GM23338 (cell line): Measurements from ENCODE around the gene STK39. TPM values are rescaled to one million over a fixed set of nuclear protein-coding genes. Genes with fewer than 3 reads are reported as not detected.

Experiments used
- ATAC-seq: fragments of 200-7000 bp; cut with Tn5 transposase; 3 replicates; pipeline ENCODE4 v1.9.1; 2020
- DNase-seq: peaks from one replicate; pipeline ENCODE4 v3.0.0-alpha.2; 2015; ENCODE audit warnings: low spot score
- H2AFZ ChIP-seq: fragments of 200-600 bp; sonication (generic); 2 replicates; pipeline ENCODE4 v1.8.0; 2016; ENCODE audit warnings: antibody characterized with exemption, mild to moderate bottlenecking, moderate library complexity
- H3F3A ChIP-seq: fragments of 200-600 bp; sonication (generic); replicated peaks from 2 replicates; pipeline ENCODE4 v1.8.0; 2017; ENCODE audit warnings: antibody characterized with exemption, mixed run types, low read depth
- H3K27ac ChIP-seq: fragments of 200-600 bp; sonication (generic); 2 replicates; pipeline ENCODE4 v1.6.1; 2016; ENCODE audit warnings: low read depth
- H3K27me3 ChIP-seq: fragments of 200-600 bp; sonication (generic); 2 replicates; pipeline ENCODE4 v1.8.0; 2016; ENCODE audit warnings: mild to moderate bottlenecking, mixed run types, moderate library complexity; ENCODE audit not compliant: insufficient read depth
- H3K36me3 ChIP-seq: fragments of 200-600 bp; sonication (generic); 2 replicates; pipeline ENCODE4 v1.8.0; 2016; ENCODE audit warnings: mild to moderate bottlenecking; ENCODE audit not compliant: insufficient read depth
- H3K4me1 ChIP-seq: fragments of 200-600 bp; sonication (generic); 2 replicates; pipeline ENCODE4 v1.8.0; 2016; ENCODE audit warnings: mild to moderate bottlenecking, moderate library complexity; ENCODE audit not compliant: insufficient read depth
- H3K4me2 ChIP-seq: fragments of 200-600 bp; sonication (generic); 2 replicates; pipeline ENCODE4 v1.7.1; 2017; ENCODE audit warnings: mixed run types
- H3K4me3 ChIP-seq: fragments of 200-600 bp; sonication (generic); 2 replicates; pipeline ENCODE4 v1.6.1; 2016; ENCODE audit warnings: mixed run types
- H3K79me2 ChIP-seq: fragments of 200-600 bp; sonication (generic); replicated peaks from 2 replicates; pipeline ENCODE4 v1.8.0; 2017; ENCODE audit warnings: mild to moderate bottlenecking; ENCODE audit not compliant: insufficient read depth
- H3K9me2 ChIP-seq: fragments of 200-600 bp; sonication (generic); 2 replicates; pipeline ENCODE4 v1.8.0; 2017; ENCODE audit not compliant: insufficient read depth
- H4K20me1 ChIP-seq: fragments of 200-600 bp; sonication (generic); replicated peaks from 2 replicates; pipeline ENCODE4 v1.8.0; 2017; ENCODE audit warnings: mild to moderate bottlenecking; ENCODE audit not compliant: insufficient read depth
- H3K27ac Mint-ChIP-seq: 2 replicates; pipeline ENCODE4 v1.8.0; 2020; ENCODE audit warnings: inconsistent platforms, mild to moderate bottlenecking, moderate library complexity, mixed read lengths
- H3K27me3 Mint-ChIP-seq: 3 replicates; pipeline ENCODE4 v1.8.0; 2022; ENCODE audit warnings: low read depth, mild to moderate bottlenecking, moderate library complexity, mixed read lengths, inconsistent platforms; ENCODE audit not compliant: insufficient read depth, poor library complexity
- H3K36me3 Mint-ChIP-seq: 3 replicates; pipeline ENCODE4 v1.8.0; 2021; ENCODE audit warnings: low read depth, mild to moderate bottlenecking, inconsistent platforms, moderate library complexity, mixed read lengths
- H3K4me1 Mint-ChIP-seq: 3 replicates; pipeline ENCODE4 v1.8.0; 2020; ENCODE audit warnings: mild to moderate bottlenecking, inconsistent platforms, mixed read lengths
- H3K4me3 Mint-ChIP-seq: 3 replicates; pipeline ENCODE4 v1.8.0; 2021; ENCODE audit warnings: moderate library complexity, mild to moderate bottlenecking, inconsistent platforms, mixed read lengths
- H3K9me3 Mint-ChIP-seq: 3 replicates; pipeline ENCODE4 v1.8.0; 2020; ENCODE audit warnings: moderate library complexity, mild to moderate bottlenecking, inconsistent platforms, mixed read lengths
- CREB1 ChIP-seq: fragments of 250-450 bp; sonication (Bioruptor Pico); IDR thresholded peaks from 2 replicates; pipeline ENCODE4 v1.5.0; 2020; ENCODE audit warnings: low read depth, mild to moderate bottlenecking, moderate library complexity
- CTCF ChIP-seq, 2 experiments: fragments of 200-600 bp in 1 of 2; sonication (generic) in 1 of 2; conservative IDR thresholded peaks; 2 replicates each; pipeline versions ENCODE4 v1.5.1 to v1.6.1; 2016 to 2017; ENCODE audit warnings: antibody characterized with exemption in 2 of 2, low read depth in 2 of 2, mild to moderate bottlenecking in 2 of 2, moderate library complexity in 1 of 2
- ETS1 ChIP-seq: IDR thresholded peaks from 2 replicates; pipeline ENCODE4 v1.6.1; 2016; ENCODE audit warnings: antibody characterized with exemption
- EZH2 ChIP-seq: fragments of 200-600 bp; sonication (generic); IDR thresholded peaks from one replicate; pipeline ENCODE4 v1.8.0; 2017; ENCODE audit warnings: antibody characterized with exemption, mild to moderate bottlenecking, low read depth; ENCODE audit not compliant: unreplicated experiment
- EZH2phosphoT487 ChIP-seq: fragments of 200-600 bp; sonication (generic); IDR thresholded peaks from one replicate; pipeline ENCODE4 v1.8.1; 2018; ENCODE audit warnings: antibody characterized with exemption; ENCODE audit not compliant: unreplicated experiment
- JUNB ChIP-seq: IDR thresholded peaks from one replicate; pipeline ENCODE4 v1.6.1; 2016; ENCODE audit warnings: antibody characterized with exemption; ENCODE audit not compliant: unreplicated experiment
- POLR2AphosphoS5 ChIP-seq: IDR thresholded peaks from 2 replicates; pipeline ENCODE4 v1.6.1; 2016; ENCODE audit warnings: antibody characterized with exemption, low read depth
- ZNF114 ChIP-seq: fragments of 250-450 bp; sonication (Bioruptor Pico); IDR thresholded peaks from 2 replicates; pipeline ENCODE4 v1.5.0; 2020; ENCODE audit warnings: mild to moderate bottlenecking, moderate library complexity
- ZNF331 ChIP-seq: fragments of 250-450 bp; sonication (Bioruptor Pico); IDR thresholded peaks from 2 replicates; pipeline ENCODE4 v1.5.0; 2020; ENCODE audit warnings: low read depth, mild to moderate bottlenecking, moderate library complexity
- ZNF462 ChIP-seq: fragments of 250-450 bp; sonication (Bioruptor Pico); IDR thresholded peaks from 2 replicates; pipeline ENCODE4 v1.5.0; 2020; ENCODE audit warnings: mild to moderate bottlenecking, moderate library complexity
- polyA plus RNA-seq: library from polyadenylated mRNA; unstranded; fragments of >200 nt; fragmentation: Nextera tagmentation; extraction: Ambion mirVana; gene quantifications from 2 replicates; pipeline ENCODE4 v1.2.1, GENCODE V29; 2016
- total RNA-seq: library from RNA; depleted of rRNA; stranded (reverse); fragments of >200 nt; shearing (Covaris generic); gene quantifications from 2 replicates; pipeline ENCODE4 v1.2.3, GENCODE V29; 2014

The STK39 gene
- total and polyA plus RNA-seq, 2 experiments from 2014 or later = 9.5 to 16.9 TPM

DNA sequence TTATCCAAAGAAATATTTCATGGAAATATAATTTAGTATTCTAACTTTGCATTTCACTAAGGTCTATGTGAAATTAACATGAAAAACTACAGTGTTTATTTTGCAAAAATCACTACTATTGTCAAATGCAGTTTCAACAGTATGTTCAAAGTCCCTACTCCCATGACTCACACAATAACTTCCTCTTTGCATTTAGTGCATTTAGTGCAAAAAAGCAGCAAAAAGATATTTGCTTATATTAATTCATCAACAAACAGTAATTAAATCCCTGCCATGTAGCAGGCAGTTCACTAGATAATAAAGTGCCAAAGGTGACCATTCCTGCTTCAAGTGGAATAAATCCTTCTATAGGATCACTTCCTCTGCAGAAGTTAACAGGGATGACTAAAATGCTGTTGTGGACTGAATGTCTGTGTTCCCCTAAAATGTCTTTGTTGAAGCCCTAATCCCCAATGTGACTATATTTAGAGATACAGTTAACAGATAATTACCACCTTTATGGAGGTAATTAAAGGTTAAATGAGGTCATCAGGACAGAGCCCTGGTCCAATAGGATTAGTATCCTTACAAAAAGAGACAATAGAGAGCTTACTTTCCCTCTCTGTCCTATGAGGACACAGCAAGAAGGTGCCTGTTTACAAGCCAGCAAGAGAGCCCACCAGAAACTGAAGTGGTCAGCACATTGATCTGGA, 61.7 kb downstream of the STK39 start:
- no peak overlapping the region for H2AFZ ChIP-seq
- H3K9me2 ChIP-seq = no peaks in the 10 kb centered on the region
- H3K27ac Mint-ChIP-seq = no peak overlapping the region
- H3K4me1 ChIP-seq = peaks cover 51% of the 10 kb centered on the region
- no peak for TF ChIP-seq EZH2phosphoT487
- no peak for TF ChIP-seq EZH2
- no peak for TF ChIP-seq ZNF462 (CRISPR knock-in tag)
- no peak for TF ChIP-seq CREB1 (CRISPR knock-in tag)
- TF ChIP-seq POLR2AphosphoS5 = no peak
- no peak for TF ChIP-seq CTCF (conservative IDR thresholded peaks at IDR 0.05; ENCODE audit: low read depth in 2 of 2)
- TF ChIP-seq JUNB = no peak
- TF ChIP-seq ETS1 = no peak
- no peak for TF ChIP-seq ZNF331 (CRISPR knock-in tag)
- no peak for TF ChIP-seq ZNF114
- no peaks in the 10 kb centered on the region for H4K20me1 ChIP-seq
- no peak overlapping the region for H3K27ac ChIP-seq
- DNase-seq (no peak), ATAC-seq (peak; percentile 58)
- H3K9me3 Mint-ChIP-seq = no peaks in the 10 kb centered on the region
- no peaks in the 10 kb centered on the region for H3K36me3 ChIP-seq
- H3F3A ChIP-seq = no peaks in the 10 kb centered on the region
- 0 out of 2 replicates have a peak, but pooled peaks cover 3% of the 10 kb centered on the region for H3K27me3 ChIP-seq
- no peak overlapping the region for H3K4me2 ChIP-seq
- H3K4me3 ChIP-seq = no peak overlapping the region
- peaks cover 3% of the 10 kb centered on the region for H3K27me3 Mint-ChIP-seq
- no peaks in the 10 kb centered on the region for H3K79me2 ChIP-seq
- no peaks in the 10 kb centered on the region for H3K36me3 Mint-ChIP-seq
- H3K4me3 Mint-ChIP-seq = no peak overlapping the region
- peaks cover 65% of the 10 kb centered on the region for H3K4me1 Mint-ChIP-seq
